Lower leg skin (tissue), 4 donors: ENCODE data around the gene SDK2. TPM values are rescaled to one million over a fixed set of nuclear protein-coding genes. Genes with fewer than 3 reads are reported as not detected.

Experiments used
- DNase-seq, 2 donors: peaks; one replicate each; pipeline ENCODE4 v3.0.0-alpha.2; 2019; ENCODE audit warnings: low spot score in 2 of 2
- H3K4me3 ChIP-seq: fragments of 200-600 bp; sonication (generic); 2 replicates; pipeline ENCODE4 v1.5.1; 2017; ENCODE audit warnings: mild to moderate bottlenecking, low read depth; ENCODE audit not compliant: poor library complexity, severe bottlenecking
- CTCF ChIP-seq, 3 donors: fragments of 450-650 bp; IDR thresholded peaks; one replicate each; pipeline ENCODE4 v1.5.1; 2016; ENCODE audit warnings: antibody characterized with exemption in 3 of 3, mild to moderate bottlenecking in 3 of 3, moderate library complexity in 2 of 3
- POLR2A ChIP-seq, 2 donors: fragments of 450-650 bp; IDR thresholded peaks; one replicate each; pipeline ENCODE4 v1.6.1; 2016 to 2017; ENCODE audit warnings: antibody characterized with exemption in 2 of 2, mild to moderate bottlenecking in 1 of 2, moderate library complexity in 1 of 2
- WGBS, 2 donors: methylation state at CpG; one replicate each; pipeline ENCODE4 v1.1.5; 2018; 5-methylcytosine and 5-hydroxymethylcytosine counted together
- intact Hi-C: fragments of 100-400 bp; cut with DNase I; formaldehyde crosslinking; loops from one replicate; pipeline ENCODE4 v1.15.0; 2023; ENCODE audit warnings: low total_unique reads
- total RNA-seq, 4 donors: library from RNA; depleted of rRNA; stranded (reverse); fragments of >200 nt; gene quantifications; one replicate each; pipeline ENCODE4 v1.1.0, GENCODE V29; 2016

Gene SDK2
- total RNA-seq, 4 donors from 2014 or later: 1.5 to 4.4 (median 1.6) TPM

- WGBS, 2 donors: 92 to 95% methylated on average over 5 of the region's 5 CpGs
- no peak for DNase-seq
- intact Hi-C loops: no loop called here
- no peak for TF ChIP-seq POLR2A (IDR thresholded peaks at IDR 0.05)
- TF ChIP-seq CTCF (IDR thresholded peaks at IDR 0.05): no peak
- H3K4me3 ChIP-seq: no peak overlapping the region
Measured at GRCh38 chr17:73584987-73585386, 59.3 kb downstream of the SDK2 start.

GRCh38 chr17:73584049-73584448 is 60.2 kb downstream of the SDK2 start:
- TF ChIP-seq CTCF (IDR thresholded peaks at IDR 0.05): no peak
- no peak for TF ChIP-seq POLR2A (IDR thresholded peaks at IDR 0.05)
- no peak for DNase-seq
- 87 to 100% methylated on average over 8 to 11 of the region's 11 CpGs for WGBS, 2 donors
- H3K4me3 ChIP-seq: no peak overlapping the region
- intact Hi-C loops: no loop called here

- H3K4me3 ChIP-seq: no peak overlapping the region
- intact Hi-C loops: no loop called here
- WGBS, 2 donors: 84 to 87% methylated on average over 9 of the region's 9 CpGs
- no peak for DNase-seq
- TF ChIP-seq POLR2A (IDR thresholded peaks at IDR 0.05) (no peak), CTCF (IDR thresholded peaks at IDR 0.05) (no peak)
Measured at GRCh38 chr17:73582821-73583220, 61.4 kb downstream of the SDK2 start.

GRCh38 chr17:73582359-73582758 is 61.9 kb downstream of the SDK2 start:
- no peak overlapping the region for H3K4me3 ChIP-seq
- intact Hi-C loops: no loop called here
- WGBS, 2 donors: 69 to 84% methylated on average over 6 of the region's 6 CpGs
- no peak for DNase-seq
- TF ChIP-seq POLR2A (IDR thresholded peaks at IDR 0.05) (no peak), CTCF (IDR thresholded peaks at IDR 0.05) (no peak)

GRCh38 chr17:73581379-73581778 is 62.9 kb downstream of the SDK2 start:
- intact Hi-C loops: no loop called here
- TF ChIP-seq POLR2A (IDR thresholded peaks at IDR 0.05) (no peak), CTCF (IDR thresholded peaks at IDR 0.05) (no peak)
- 93 to 95% methylated on average over 6 to 7 of the region's 7 CpGs for WGBS, 2 donors
- H3K4me3 ChIP-seq: no peak overlapping the region
- no peak for DNase-seq

GRCh38 chr17:73580073-73580710 is 64.1 kb downstream of the SDK2 start:
- no peak overlapping the region for H3K4me3 ChIP-seq
- intact Hi-C loops: no loop called here
- WGBS, 2 donors: 89 to 92% methylated on average over 12 of the region's 12 CpGs
- TF ChIP-seq POLR2A (IDR thresholded peaks at IDR 0.05) (no peak), CTCF (IDR thresholded peaks at IDR 0.05) (no peak)
- no peak for DNase-seq
